SK-N-MC (cell line): ENCODE results near the gene INAFM1.
"Not testable (repeated sequence)": the region's sequence is repeated elsewhere in the genome, so short reads cannot be mapped to it uniquely, and the experiment has no call there.

Experiments used
- EZH2 ChIP-seq: fragments of 200-600 bp; sonication (generic); IDR thresholded peaks from one replicate; pipeline ENCODE4 v1.6.1; 2017; ENCODE audit warnings: antibody characterized with exemption
- FOXP2 ChIP-seq: optimal IDR thresholded peaks from 2 replicates; pipeline ENCODE3; 2011; ENCODE audit warnings: mild to moderate bottlenecking, moderate library complexity; ENCODE audit not compliant: insufficient read depth; ENCODE audit errors: extremely low read length, control extremely low read depth
- POLR2AphosphoS5 ChIP-seq: IDR thresholded peaks from 2 replicates; pipeline ENCODE4 v1.6.1; 2012; ENCODE audit warnings: mild to moderate bottlenecking, low read depth, low read length, borderline replicate concordance

DNA sequence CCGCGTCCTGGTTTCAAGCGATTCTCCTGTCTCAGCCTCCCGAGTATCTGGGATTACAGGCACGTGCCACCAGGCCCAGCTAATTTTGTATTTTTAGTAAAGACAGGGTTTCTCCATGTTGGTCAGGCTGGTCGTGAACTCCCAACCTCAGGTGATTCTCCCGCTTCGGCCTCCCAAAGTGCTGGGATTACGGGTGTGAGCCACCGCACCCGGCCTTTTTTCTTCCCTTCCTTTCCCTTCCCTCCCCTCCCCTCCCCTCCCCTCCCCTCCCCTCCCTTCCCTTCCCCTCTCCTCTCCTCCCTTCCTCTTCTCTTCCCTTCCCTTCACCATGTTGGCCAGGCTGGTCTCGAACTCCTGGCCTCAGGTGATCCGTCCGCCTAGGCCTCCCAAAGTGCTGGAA, 26.2 kb downstream of the INAFM1 start:
- TF ChIP-seq POLR2AphosphoS5, EZH2, FOXP2: not testable (repeated sequence)
